GM04504 (cell line): ENCODE results near the gene SEL1L.
"Not testable (repeated sequence)": the region's sequence is repeated elsewhere in the genome, so short reads cannot be mapped to it uniquely, and the experiment has no call there.

Source experiments
- DNase-seq: peaks from one replicate; pipeline ENCODE4 v3.0.0-alpha.2; 2012; ENCODE audit warnings: low read depth

Gene SEL1L

GRCh38 chr14:81474148-81474492, 59.5 kb downstream of the SEL1L start:
- no peak for DNase-seq

GRCh38 chr14:81473456-81474147, 60.1 kb downstream of the SEL1L start:
- DNase-seq: no peak

GRCh38 chr14:81472096-81472800, 61.4 kb downstream of the SEL1L start:
- no peak for DNase-seq

GRCh38 chr14:81471062-81471461, 62.6 kb downstream of the SEL1L start:
- no peak for DNase-seq

GRCh38 chr14:81470557-81470826, 63.2 kb downstream of the SEL1L start:
- not testable (repeated sequence) for DNase-seq

- DNase-seq: no peak
Measured at GRCh38 chr14:81466854-81467253, 66.8 kb downstream of the SEL1L start.

- no peak for DNase-seq
Measured at GRCh38 chr14:81465507-81466228, 68.0 kb downstream of the SEL1L start.

- DNase-seq: not testable (repeated sequence)
Measured at GRCh38 chr14:81465003-81465392, 68.7 kb downstream of the SEL1L start.

- DNase-seq: peak; percentile 38
Measured at GRCh38 chr14:81464253-81465002, 69.2 kb downstream of the SEL1L start.

- DNase-seq: not testable (repeated sequence)
Measured at GRCh38 chr14:81462356-81462755, 71.3 kb downstream of the SEL1L start.

- DNase-seq: no peak
Measured at GRCh38 chr14:81459912-81460311, 73.7 kb downstream of the SEL1L start.

GRCh38 chr14:81458352-81458751, 75.3 kb downstream of the SEL1L start:
- DNase-seq: no peak

- no peak for DNase-seq
Measured at GRCh38 chr14:81455390-81455789, 78.3 kb downstream of the SEL1L start.

- DNase-seq: no peak
Measured at GRCh38 chr14:81454572-81455218, 79.0 kb downstream of the SEL1L start.

GRCh38 chr14:81453166-81453766, 80.4 kb downstream of the SEL1L start:
- no peak for DNase-seq

GRCh38 chr14:81452341-81453133, 81.1 kb downstream of the SEL1L start:
- no peak for DNase-seq

GRCh38 chr14:81450976-81451375, 82.7 kb downstream of the SEL1L start:
- no peak for DNase-seq

- no peak for DNase-seq
Measured at GRCh38 chr14:81450100-81450531, 83.5 kb downstream of the SEL1L start.

GRCh38 chr14:81449576-81449975, 84.1 kb downstream of the SEL1L start:
- DNase-seq: no peak

GRCh38 chr14:81449114-81449513, 84.5 kb downstream of the SEL1L start:
- no peak for DNase-seq
